ENCODE results near the gene LCN6. TPM values are rescaled to one million over a fixed set of nuclear protein-coding genes. Genes with fewer than 3 reads are reported as not detected.

The LCN6 gene
- total and polyA plus RNA-seq, 9 of the 15 experiments (the other 6 are each of a cell fraction or from before 2014, with no cell fraction given): 0.10 to 0.45 (median 0.37) TPM; not detected in 5

- no peak for TF ChIP-seq MYBL2 (IDR thresholded peaks at IDR 0.05; ENCODE audit: low read depth)
- no peak for TF ChIP-seq MYBL2 (CRISPR knock-in tag; IDR thresholded peaks at IDR 0.05; ENCODE audit: borderline replicate concordance)
- TF ChIP-seq RERE (CRISPR knock-in tag; IDR thresholded peaks at IDR 0.05; ENCODE audit: borderline replicate concordance): no peak
- TF ChIP-seq BRF1 (IDR thresholded peaks at IDR 0.05; ENCODE audit: borderline replicate concordance, extremely low read depth, insufficient read length): no peak
- TF ChIP-seq MAFF (IDR thresholded peaks at IDR 0.05; ENCODE audit: low read length): no peak
- no peak for TF ChIP-seq RNF2 (IDR thresholded peaks at IDR 0.05)
- no peak for TF ChIP-seq POLR2AphosphoS5 (IDR thresholded peaks at IDR 0.05; ENCODE audit: control insufficient read depth, insufficient read depth, low read depth, low read length)
- TF ChIP-seq CAMTA2 (CRISPR knock-in tag; conservative IDR thresholded peaks at IDR 0.05): no peak
- no peak for TF ChIP-seq ARHGAP35 (IDR thresholded peaks at IDR 0.05; ENCODE audit: partially characterized antibody)
- no peak for TF ChIP-seq NUFIP1 (IDR thresholded peaks at IDR 0.05; ENCODE audit: partially characterized antibody)
- TF ChIP-seq ASH1L (IDR thresholded peaks at IDR 0.05; ENCODE audit: borderline replicate concordance, low read depth, partially characterized antibody): no peak
- TF ChIP-seq THAP12 (CRISPR knock-in tag; IDR thresholded peaks at IDR 0.05): no peak
- no peak for TF ChIP-seq THRA (IDR thresholded peaks at IDR 0.05)
- peak; percentile 69 for TF ChIP-seq TFAP4 (CRISPR knock-in tag; IDR thresholded peaks at IDR 0.05; ENCODE audit: borderline replicate concordance)
- no peak for TF ChIP-seq IRF1 (CRISPR knock-in tag; IDR thresholded peaks at IDR 0.05; ENCODE audit: borderline replicate concordance)
Observed at GRCh38 chr9:136791516-136792276, 43.4 kb upstream of the LCN6 start (continued).

All from K562 (cell line).